ENCODE measurements around the gene GCG. TPM values are rescaled to one million over a fixed set of nuclear protein-coding genes. Genes with fewer than 3 reads are reported as not detected.
A peak's percentile ranks its signal among the peaks of the same experiment; 100 is the strongest.

GCG gene
- total RNA-seq, result not detected in 2 replicates

- no peak for DNase-seq (ENCODE audit: low read depth in 2 of 2)
Measured at GRCh38 chr2:162152147-162152546, at the start of gene GCG. GCG (minus strand) TSS chr2:162152247; CDS start chr2:162149178, 3,069 bp downstream.

- no peak for DNase-seq (ENCODE audit: low read depth in 2 of 2)
Measured at GRCh38 chr2:162200636-162201035, 48.6 kb upstream of the GCG start.

DNA sequence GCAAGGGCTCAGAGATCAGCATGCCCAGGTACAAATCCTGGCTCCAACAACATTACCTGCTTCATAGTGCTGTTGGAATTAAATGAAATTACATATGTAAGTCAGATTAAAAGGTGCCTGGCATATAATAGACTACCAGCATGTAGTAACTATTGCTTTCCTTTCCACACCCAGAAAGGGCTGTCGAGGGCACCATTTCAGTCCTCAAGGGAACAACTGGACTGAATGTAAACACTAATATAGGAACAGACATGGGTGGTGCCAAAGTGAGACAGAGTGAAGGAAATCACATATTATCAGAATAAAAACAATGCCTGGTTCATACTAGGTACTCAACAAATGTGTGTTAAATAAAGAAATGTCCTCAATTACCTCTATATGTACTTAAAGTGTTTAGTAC is 47.9 kb upstream of the GCG start:
- DNase-seq (ENCODE audit: low read depth in 2 of 2), result no peak

- DNase-seq (ENCODE audit: low read depth in 2 of 2), result no peak
Measured at GRCh38 chr2:162198239-162198638, 46.2 kb upstream of the GCG start.

DNA sequence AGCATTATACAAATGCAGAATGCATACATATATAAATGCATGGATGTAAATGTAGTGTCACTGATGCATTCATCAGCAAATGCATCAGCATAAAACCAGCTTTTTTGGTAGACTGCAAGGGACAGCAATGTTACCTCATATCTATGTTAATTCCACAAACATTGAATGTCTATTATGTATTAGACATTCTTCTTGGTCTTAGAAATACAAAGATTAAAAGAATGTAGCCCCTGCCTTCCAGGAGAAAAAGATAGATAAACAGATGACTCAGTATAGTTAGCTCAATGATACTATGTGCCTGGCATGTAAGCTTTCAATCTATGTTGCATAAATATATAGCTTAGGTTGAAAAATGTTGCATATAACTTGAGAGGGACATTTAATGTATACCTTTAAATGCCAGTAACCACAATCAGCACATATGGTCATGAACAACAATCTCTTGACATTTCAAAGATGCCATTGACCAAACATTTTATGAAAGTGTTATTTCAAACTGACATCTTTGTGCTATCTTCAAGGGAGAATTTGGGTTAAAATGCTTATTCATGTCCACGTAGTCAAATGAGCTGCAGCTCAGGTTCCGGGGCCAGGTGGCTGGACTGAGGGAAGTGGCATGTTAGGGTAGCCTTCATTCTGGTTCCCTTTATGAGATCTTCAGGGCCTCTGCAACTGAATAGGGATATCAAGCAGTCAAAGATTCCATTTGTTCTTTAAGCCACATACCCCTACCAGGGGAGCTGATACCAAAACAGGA is 45.2 kb upstream of the GCG start:
- DNase-seq (ENCODE audit: low read depth in 2 of 2), result no peak

DNA sequence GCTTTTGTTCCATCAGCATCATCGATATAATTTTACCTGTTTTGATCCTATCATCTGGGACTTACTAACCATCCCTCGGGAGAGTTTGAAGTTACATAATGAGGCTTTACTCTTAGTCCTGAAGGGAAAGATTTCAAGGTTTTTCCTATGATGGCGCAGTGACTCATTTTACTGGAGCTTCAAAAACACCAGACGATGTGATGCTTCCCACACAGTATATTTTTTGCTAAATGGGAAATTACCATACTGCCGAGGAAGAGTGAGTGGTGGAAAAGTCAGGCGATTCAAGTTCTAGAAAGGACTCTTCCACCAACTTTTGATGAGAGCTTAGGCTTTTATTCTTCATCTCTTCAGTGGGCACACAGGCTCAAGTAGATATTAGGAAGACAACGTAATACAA is 44.6 kb upstream of the GCG start:
- no peak for DNase-seq (ENCODE audit: low read depth in 2 of 2)

DNA sequence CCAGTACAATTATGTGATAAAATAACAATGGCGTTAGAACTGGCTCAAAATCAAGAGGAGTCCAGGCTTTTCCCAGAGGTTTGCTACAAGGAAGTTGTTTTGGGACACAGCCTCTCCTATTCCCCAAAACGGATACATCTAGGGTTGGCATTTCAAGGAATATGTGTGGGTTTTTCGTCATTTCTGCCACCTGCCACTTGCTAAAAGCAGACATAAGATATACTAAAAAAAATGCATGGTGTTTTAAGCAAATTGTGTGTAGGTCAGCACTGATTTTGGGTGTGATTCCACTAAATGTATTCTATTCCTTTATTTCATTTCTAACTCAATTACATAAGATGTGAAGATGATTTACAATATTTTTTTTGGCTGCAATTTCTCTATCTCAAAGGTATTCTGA is 36.4 kb upstream of the GCG start:
- no peak for DNase-seq (ENCODE audit: low read depth in 2 of 2)

- no peak for DNase-seq (ENCODE audit: low read depth in 2 of 2)
Measured at GRCh38 chr2:162185541-162186232, 33.6 kb upstream of the GCG start.

- peak; percentile 12 to 41 for DNase-seq (ENCODE audit: low read depth in 2 of 2)
Measured at GRCh38 chr2:162184821-162185450, 32.9 kb upstream of the GCG start.

DNA sequence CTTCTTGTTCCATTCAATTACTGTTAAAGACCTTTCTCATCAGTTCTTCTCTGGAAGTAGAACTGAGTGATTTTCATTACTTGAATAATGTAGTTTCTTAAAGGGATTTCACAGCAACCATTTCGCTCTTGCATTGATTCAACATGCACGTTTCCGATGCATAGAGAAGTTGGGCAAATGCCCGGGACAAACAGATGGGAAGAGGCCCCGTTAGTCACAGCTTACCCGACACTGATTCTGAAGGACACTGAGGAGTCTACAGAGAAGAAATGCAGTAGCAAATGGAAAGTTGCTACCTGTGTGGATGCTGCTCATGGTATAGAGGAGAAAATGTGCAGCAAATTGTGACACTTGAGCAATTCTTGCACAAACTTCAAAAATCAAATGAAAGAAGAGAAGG is 32.3 kb upstream of the GCG start:
- no peak for DNase-seq (ENCODE audit: low read depth in 2 of 2)

- DNase-seq (ENCODE audit: low read depth in 2 of 2), result no peak
Measured at GRCh38 chr2:162182395-162182794, 30.3 kb upstream of the GCG start.

- no peak for DNase-seq (ENCODE audit: low read depth in 2 of 2)
Measured at GRCh38 chr2:162177301-162177700, 25.3 kb upstream of the GCG start.

DNA sequence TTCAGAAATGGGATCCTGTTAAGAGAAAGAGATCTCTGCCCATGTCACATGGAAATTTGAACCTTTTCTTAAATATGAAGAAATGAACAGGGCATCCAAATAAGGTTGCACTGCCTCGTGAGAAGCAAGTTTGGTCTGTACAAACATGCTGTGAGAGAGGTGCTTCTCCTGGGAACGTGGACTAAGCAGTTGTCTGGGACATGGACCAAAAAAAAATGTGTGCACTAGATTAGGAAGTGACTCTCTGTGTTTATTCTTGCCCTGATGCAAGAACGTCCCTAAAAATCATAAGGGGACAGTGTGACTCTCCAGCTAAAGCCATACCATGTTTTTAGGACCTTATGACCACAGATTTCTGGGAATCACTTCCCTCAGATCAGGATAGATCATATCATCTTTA is 23.7 kb upstream of the GCG start:
- no peak for DNase-seq (ENCODE audit: low read depth in 2 of 2)

DNA sequence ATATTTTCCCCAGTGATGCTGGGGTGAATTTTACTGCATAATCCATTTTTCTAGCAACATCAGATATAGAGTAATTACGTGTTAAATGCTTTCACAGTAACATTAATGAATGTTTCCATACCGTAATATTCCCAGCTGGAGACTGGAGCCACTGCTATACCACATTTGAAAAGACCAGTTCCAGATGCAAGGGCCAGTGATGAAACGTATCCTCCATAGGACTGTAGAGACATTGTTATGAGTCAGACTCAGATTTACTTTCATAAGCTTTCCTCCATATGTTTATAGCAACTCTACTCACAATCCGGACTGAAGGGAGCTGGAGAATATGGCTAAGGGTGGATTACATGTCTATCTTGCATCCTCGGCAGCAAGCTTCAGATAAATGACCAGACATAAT is 22.7 kb upstream of the GCG start:
- DNase-seq (ENCODE audit: low read depth in 2 of 2), result no peak

DNA sequence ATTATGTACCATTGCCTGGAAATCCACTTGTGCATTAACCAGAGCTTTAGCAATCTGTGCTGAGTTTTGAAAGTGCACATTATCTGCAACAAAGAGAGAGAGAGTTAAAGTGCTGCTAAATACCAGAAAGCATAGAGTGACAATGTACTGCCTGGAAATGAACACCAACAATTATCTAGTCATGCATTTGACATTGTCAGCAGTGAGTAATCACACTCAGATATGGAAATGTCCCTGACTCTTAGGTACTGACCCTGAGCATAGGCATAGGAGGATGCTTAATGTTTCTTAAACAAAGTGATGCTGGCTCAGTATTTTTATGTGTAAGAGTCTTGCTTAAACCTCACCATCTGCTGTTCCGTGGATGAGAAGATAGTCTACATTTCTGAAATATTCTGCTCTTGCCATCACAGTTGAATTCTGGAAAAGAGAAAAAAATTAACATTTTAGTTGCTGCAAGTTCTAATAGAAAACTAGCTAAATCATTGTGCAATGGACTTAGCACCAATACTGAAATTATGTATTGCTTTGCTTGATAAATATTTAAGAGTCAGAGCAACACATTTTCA is 20.8 kb upstream of the GCG start:
- DNase-seq (ENCODE audit: low read depth in 2 of 2), result no peak

GRCh38 chr2:162166745-162167144 is 14.7 kb upstream of the GCG start:
- DNase-seq (ENCODE audit: low read depth in 2 of 2), result no peak

- DNase-seq (ENCODE audit: low read depth in 2 of 2), result no peak
Measured at GRCh38 chr2:162166174-162166573, 14.1 kb upstream of the GCG start.

- DNase-seq (ENCODE audit: low read depth in 2 of 2), result no peak
Measured at GRCh38 chr2:162164802-162165201, 12.8 kb upstream of the GCG start.

DNA sequence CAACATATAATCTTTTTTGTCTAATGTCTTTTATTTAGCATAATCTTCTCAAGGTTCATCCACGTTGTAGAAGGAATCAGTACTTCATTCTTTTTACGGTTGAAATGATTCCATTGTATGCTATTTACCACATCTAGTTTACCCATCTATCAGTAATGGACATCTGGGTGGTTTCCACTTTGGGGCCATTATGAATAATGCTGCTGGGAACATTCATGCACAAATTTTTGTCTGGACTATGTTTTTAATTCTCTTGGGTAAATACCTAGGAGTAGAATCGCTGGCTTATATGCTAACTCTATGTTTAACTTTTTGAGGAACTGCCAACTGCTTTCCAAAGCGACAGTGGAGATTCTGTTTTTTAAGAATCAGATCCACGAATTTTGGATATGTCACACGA is 7.4 kb upstream of the GCG start:
- no peak for DNase-seq (ENCODE audit: low read depth in 2 of 2)

DNA sequence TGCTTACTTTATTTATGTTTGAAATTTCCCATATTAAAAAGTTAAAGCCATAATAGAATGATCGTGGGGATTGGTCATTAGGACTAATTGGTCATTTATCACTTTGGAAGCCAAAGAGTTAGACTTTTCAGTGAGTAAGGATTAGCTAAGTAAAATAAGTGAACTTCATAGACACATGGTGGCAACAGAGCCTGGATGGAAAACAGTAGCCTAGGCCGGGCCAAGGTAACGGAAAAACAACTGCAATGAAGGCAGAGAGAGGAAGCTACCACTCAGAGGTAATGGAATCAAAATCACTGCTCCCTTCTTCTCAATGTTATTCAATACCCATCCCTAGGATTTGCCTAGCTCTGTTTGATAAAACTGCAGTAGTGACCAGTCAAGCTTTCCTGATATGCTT is 4.1 kb upstream of the GCG start:
- no peak for DNase-seq (ENCODE audit: low read depth in 2 of 2)

GRCh38 chr2:162155093-162155492 is 3.0 kb upstream of the GCG start:
- no peak for DNase-seq (ENCODE audit: low read depth in 2 of 2)

- peak; percentile 7 to 64 for DNase-seq (ENCODE audit: low read depth in 2 of 2)
Measured at GRCh38 chr2:162153608-162154224, 1.7 kb upstream of the GCG start.

All from dermis microvascular lymphatic vessel endothelial cell (primary cell).